HG03354 (cell line): ENCODE measurements around the gene OOSP3.
"Not testable (repeated sequence)": the region's sequence is repeated elsewhere in the genome, so short reads cannot be mapped to it uniquely, and the experiment has no call there.

Experiments
- ATAC-seq: cut with Tn5 transposase; IDR thresholded peaks from one replicate; pipeline ENCODE4 v1.9.1; 2021; ENCODE audit warnings: mild to moderate bottlenecking; ENCODE audit not compliant: unreplicated experiment, poor library complexity, severe bottlenecking

OOSP3 gene

GRCh38 chr11:59872076-59872475 is 6.5 kb upstream of the OOSP3 start:
- no peak for ATAC-seq

DNA sequence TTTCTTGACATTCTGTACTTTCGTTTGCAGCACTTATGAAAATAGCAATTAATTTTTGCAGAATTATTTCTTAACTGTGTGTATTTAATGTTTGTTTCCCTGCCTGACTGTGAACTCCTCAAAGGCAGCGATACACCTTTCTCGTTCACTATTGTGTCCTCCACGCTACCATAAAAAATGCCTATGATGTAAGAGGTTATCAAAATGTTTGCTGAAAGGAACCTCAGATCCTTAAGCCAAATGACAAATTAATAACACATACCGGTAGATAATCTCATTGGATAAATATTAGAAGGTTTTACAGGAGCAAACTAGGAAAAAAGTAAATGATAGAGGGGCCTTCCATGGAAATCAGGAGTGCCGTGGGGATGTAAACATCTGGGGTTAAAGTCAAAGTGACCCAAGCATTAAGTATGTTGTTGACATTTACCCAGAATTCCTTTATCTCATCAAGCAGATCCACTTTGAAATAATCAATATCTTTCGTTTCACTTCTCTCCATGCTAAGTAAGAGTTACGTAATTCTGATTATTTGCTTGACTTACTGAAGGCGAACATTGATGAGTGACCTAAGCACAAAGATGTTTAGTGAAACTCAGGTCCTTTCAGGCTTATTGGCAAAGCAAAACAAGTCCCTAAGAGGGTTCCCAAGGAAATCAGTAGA is 2.6 kb upstream of the OOSP3 start:
- ATAC-seq, result no peak

DNA sequence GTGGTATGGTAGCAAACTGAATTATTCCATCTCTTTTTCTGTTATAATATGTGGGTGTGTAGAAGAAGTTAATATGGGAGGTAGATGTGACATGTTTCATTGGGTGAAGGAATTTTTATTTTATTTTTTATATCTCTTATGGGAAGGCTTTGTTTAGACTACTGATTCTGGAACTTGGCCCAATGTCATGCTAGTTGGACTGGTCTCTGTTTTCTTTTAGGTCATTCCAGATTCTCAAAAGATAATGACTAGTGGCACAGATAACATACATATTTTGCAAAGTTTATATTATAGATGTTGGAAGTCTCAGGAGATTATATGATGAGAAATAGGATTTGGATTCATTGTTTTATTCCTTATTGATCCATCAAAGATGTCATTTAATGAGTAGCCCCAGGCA is 1.3 kb upstream of the OOSP3 start:
- ATAC-seq, result no peak

DNA sequence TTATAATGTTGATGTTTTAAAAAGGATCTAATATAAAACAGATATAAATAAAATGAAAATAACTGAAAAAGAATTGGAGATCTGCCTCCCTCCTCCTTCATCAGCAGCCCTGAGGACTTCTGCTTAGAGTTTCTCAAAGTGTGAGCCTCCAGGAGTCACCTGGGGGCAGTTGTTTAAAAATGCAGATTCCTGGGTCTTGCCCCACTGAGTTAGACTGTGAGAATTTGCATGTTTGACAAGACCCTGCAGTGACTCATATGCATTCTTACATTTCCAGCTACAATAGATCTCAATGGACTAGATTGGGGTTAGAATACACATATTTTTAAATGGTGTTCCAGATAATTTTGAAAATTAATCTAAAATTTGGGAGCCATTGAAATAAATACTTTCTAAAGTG is 798 bp upstream of the OOSP3 start:
- no peak for ATAC-seq

DNA sequence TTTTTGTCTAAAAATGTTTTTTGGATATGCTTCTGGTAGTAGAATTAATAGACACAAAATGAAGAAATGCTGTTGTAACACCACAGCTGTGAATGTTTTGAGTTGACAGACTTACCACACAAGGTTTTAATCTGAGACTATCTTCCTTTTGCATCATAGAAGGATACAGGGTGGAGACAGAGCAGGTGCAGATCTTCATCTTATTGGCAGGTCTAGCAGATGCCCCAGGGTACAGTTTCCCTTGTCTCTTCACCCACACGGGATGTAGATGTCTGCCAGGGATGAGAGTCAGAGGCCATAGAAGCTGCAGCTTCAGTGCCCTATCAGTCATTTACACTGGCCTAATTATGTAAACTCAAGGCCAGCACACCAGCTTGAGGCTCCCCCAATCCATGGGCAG is 985 bp downstream of the OOSP3 start:
- ATAC-seq, result no peak

DNA sequence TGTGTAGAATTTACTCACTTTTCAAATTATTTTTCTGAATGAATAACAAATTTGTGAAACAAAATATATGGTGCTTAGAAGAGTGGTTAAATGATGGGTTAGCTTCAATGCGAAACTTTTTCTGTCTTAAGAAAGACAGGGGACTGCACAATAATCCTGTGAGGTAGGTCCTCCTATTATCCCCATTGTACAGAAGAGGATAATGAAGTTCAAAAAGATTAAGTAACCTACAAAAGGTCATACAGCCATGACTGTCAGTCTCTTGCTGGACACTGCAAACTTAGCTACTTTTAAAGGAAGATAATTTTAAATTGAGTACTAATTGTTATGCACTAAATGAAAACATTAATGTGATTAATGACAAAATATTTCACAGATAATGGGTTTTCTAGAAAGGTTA is 5.0 kb downstream of the OOSP3 start:
- no peak for ATAC-seq

GRCh38 chr11:59887156-59887555 is 8.6 kb downstream of the OOSP3 start:
- ATAC-seq, result not testable (repeated sequence)

DNA sequence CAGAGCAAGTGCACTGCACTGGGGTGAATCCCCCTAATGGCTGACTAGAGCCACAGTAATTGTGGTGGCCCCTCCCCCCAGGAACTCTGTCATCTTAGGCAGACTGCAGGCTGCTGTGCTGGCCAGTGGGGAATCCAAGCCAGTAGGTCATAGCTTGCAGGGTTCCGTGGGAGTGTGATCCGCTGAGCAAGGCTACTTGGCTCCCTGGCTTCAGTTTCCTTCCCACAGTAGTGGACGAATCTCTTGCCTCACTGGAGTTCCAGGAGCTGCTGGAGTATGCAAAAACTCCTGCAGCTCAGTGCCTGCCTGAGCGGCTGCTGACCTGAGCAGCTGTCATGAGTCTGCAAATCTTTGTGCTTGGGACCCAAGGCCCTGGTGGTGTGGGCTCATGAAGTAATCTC is 13.2 kb downstream of the OOSP3 start:
- ATAC-seq, result no peak

- ATAC-seq, result no peak
These were observed 16.0 kb downstream of the OOSP3 start for GRCh38 chr11:59894616-59895015.

- ATAC-seq, result no peak
These were observed 19.5 kb downstream of the OOSP3 start for GRCh38 chr11:59898046-59898445.

GRCh38 chr11:59898650-59899049 is 20.1 kb downstream of the OOSP3 start:
- ATAC-seq, result no peak

GRCh38 chr11:59899532-59899931 is 20.9 kb downstream of the OOSP3 start:
- ATAC-seq, result no peak

GRCh38 chr11:59900366-59901126 is 22.0 kb downstream of the OOSP3 start:
- ATAC-seq, result no peak

- ATAC-seq, result no peak
These were observed 22.7 kb downstream of the OOSP3 start for GRCh38 chr11:59901306-59901705.

GRCh38 chr11:59903569-59903968 is 25.0 kb downstream of the OOSP3 start:
- not testable (repeated sequence) for ATAC-seq

DNA sequence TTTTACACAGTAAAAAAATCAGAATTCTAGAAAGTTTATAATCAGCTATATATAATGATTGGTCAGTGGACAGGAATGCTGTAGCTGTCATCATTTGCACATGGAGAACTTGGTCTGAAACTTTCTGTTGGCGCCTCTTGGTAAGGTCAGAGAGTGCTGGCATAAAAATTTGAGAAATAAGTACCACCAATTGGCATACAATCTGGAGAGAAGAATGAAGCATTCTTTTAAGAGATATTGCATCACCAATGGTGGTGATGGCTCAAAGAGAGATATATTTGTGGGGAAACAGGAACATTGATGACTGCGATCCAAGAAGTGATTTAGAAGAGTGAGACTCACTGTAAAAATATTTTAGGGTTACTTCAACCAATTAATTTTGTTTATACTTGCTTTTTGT is 39.9 kb downstream of the OOSP3 start:
- ATAC-seq, result no peak

DNA sequence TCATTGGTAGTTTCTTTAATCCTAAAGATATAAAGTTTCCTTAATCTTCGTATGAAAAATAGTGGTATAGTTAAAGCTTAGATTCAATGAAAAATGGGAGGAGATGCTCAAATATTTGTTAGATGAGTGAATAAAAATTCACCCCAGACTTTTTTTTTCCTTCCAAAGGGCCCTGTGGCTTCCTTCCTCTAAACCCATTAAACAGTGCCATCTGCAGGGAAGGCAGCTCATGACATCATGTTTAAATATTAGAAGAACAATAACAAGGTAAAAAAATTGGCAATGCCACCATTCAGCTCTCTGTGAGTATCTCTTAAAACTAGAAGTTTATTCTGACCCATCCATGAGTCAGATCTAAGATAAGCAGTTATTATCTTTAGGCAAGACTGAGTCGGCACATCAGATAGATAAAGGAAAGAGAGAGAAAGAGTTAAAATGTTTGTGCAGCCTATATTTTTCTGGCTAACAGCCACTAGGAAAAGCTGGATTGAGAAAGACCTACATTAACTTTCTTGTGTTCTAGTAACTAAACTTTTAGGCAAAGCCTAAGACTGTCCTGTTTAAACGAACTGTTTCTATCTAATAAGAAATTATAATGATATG is 40.5 kb downstream of the OOSP3 start:
- no peak for ATAC-seq

DNA sequence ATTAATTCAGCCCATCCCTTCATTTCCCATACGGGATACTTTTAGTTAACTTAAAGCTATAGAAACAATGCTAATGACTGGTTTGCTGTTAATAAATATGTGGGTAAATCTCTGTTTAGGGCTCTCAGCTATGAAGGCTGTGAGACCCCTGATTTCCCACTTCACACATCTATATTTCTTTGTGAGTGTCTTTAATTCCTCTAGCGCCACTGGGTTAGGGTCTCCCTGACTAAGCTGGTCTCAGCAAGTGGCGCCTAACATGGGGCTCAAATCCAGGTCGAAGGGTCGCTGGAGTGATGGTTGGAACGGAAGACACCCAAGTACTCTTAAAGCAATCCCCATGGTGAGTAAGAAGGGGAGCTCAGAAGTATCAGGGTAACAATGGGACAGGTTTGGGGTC is 45.2 kb downstream of the OOSP3 start:
- ATAC-seq, result no peak

DNA sequence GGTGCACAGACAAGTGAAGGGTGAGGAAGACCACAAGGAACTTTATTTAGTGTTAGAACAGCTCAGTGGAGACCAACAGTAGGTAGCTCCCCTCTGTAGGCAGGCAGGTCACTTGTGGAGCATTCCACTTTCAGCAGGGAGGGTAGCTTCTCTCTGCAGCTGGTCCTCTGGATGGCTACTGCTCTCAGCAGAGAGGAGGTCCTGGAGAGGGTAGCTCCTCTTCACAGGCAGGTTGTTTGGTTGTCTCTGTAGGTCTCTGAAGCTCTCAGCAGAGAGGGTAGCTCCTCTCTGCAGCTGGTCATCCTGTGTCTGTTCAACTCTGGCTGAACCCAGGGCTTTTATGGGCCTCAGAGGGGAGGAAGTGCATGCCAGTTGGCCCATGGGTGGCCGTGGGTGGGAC is 53.1 kb downstream of the OOSP3 start:
- no peak for ATAC-seq

DNA sequence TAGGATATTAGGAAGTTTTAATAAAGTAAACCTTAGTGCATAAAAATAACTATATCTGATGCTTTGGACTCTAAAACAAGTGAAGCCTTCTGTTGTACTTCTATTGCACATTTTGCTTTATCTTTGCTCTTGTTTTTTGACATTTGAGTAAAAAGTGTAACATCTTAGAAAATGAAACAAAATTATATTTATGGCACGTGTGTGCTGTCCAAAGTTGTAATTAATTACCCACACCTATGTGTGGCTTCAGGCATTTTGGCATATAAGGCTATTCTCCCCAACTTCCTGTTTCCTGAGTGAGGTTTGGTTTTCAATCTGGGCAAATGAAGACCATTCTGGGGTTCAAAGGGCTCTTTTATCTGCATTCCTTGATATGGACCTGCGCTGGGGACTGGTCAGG is 59.5 kb downstream of the OOSP3 start, which contains the start of gene OOSP1:
TSS of gene OOSP1 (plus strand) at position 301 of the 400 bp plus-strand sequence. CDS start at position 324, 23 bp downstream.
- no peak for ATAC-seq

DNA sequence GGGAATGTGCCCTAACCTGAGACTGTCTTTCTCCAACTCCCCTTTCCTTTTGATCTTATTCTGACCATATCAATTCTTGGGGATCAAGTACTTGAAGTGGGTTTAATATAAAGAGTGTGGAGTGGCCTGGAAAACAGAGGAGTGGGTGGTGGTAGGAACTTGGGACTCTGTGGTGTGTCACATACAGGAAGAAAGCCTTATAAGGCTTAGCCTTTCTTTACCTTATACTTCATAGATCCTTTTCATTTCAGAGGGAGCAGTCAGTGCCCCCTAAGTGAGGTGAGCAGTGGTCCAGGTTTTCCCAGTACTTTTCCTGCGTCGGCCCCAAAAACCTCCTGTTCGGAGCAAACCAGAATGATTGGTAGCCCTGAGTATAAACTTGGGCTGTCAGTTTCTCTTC is 60.1 kb downstream of the OOSP3 start:
- no peak for ATAC-seq
